Measurements from ENCODE around the gene SPCS3.

DNA sequence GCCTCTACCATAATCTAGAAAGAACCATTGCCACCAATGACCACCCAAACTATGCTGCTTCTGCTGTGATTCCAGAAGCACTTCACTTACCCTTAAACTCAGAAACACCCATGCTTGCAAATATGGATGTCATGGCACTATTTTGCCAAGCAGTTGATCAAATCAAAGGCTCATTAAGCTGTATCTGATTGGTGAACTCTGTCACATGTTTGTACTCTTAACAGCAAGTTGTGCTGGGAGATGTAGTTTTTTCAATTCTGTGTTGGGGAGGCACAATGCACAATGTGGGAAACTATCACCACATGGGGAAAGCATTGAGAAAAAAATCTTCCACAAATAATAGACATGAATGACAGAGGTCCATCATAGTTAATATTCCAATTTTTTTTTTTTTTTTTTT is 19.2 kb upstream of the SPCS3 start:
- TF ChIP-seq, protein P1, sequence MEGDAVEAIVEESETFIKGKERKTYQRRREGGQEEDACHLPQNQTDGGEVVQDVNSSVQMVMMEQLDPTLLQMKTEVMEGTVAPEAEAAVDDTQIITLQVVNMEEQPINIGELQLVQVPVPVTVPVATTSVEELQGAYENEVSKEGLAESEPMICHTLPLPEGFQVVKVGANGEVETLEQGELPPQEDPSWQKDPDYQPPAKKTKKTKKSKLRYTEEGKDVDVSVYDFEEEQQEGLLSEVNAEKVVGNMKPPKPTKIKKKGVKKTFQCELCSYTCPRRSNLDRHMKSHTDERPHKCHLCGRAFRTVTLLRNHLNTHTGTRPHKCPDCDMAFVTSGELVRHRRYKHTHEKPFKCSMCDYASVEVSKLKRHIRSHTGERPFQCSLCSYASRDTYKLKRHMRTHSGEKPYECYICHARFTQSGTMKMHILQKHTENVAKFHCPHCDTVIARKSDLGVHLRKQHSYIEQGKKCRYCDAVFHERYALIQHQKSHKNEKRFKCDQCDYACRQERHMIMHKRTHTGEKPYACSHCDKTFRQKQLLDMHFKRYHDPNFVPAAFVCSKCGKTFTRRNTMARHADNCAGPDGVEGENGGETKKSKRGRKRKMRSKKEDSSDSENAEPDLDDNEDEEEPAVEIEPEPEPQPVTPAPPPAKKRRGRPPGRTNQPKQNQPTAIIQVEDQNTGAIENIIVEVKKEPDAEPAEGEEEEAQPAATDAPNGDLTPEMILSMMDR (conservative IDR thresholded peaks at IDR 0.05; ENCODE audit: low read length), result no peak
- no peak for TF ChIP-seq EZH2phosphoT487 (IDR thresholded peaks at IDR 0.05; ENCODE audit: borderline replicate concordance)
